ENCODE data around the gene ANKRD39. TPM values are rescaled to one million over a fixed set of nuclear protein-coding genes. Genes with fewer than 3 reads are reported as not detected.

Gene ANKRD39
- total and polyA plus RNA-seq, 2 of the 4 experiments (the other 2 are of a cell fraction): 12.5 to 17.0 TPM

- Histone ChIP-seq H3K9me1 (ENCODE audit: insufficient read depth, low read length) (peaks cover 15% of the 10 kb centered on the region; the same call in 1 of the 2 replicates), H3K27me3 (ENCODE audit: control insufficient read depth, insufficient read depth, low read length) (no peaks in the 10 kb centered on the region), H2BK5ac (ENCODE audit: low read depth, low read length, poor library complexity, severe bottlenecking) (no peak overlapping the region), H3K4ac (ENCODE audit: low read depth, low read length) (no peak overlapping the region), H3K4me1 (ENCODE audit: control insufficient read depth, insufficient read depth, low read length) (peaks cover 8% of the 10 kb centered on the region; the same call in 1 of the 2 replicates), H2BK120ac (ENCODE audit: low read depth, low read length) (no peak overlapping the region; the same call in 1 of the 2 replicates), H2AFZ (replicated peaks; ENCODE audit: low read length, poor library complexity) (no peak overlapping the region), H4K91ac (ENCODE audit: insufficient read depth, low read depth, low read length) (no peak overlapping the region), H3K4me2 (ENCODE audit: low read depth, low read length) (no peak overlapping the region), H2BK15ac (ENCODE audit: low read depth, low read length) (no peak overlapping the region), H3K4me3 (ENCODE audit: insufficient read depth, low read depth, low read length) (no peak overlapping the region), H3K14ac (replicated peaks; ENCODE audit: low read depth, low read length) (no peak overlapping the region), H3K36me3 (ENCODE audit: control insufficient read depth, insufficient read depth, low read length) (peaks cover 13% of the 10 kb centered on the region), H3K79me1 (ENCODE audit: low read depth in 1 of 2, low read length in 2 of 2) (peaks cover 20 to 57% of the 10 kb centered on the region in 2 experiments), H3K9ac (ENCODE audit: low read depth, low read length) (no peak overlapping the region), H3K18ac (ENCODE audit: low read depth, low read length) (no peak overlapping the region), H2AK5ac (ENCODE audit: low read depth, low read length) (no peak overlapping the region), H4K5ac (ENCODE audit: low read depth, low read length) (no peak overlapping the region), H2BK20ac (ENCODE audit: low read depth, low read length) (no peak overlapping the region), H3K27ac (ENCODE audit: insufficient read depth, low read length) (no peak overlapping the region), H4K8ac (ENCODE audit: low read depth in 2 of 2, low read length in 2 of 2) (no peak overlapping the region), H3K23ac (ENCODE audit: low read depth, low read length) (no peak overlapping the region), H4K20me1 (ENCODE audit: insufficient read depth, low read length) (peaks cover 51% of the 10 kb centered on the region), H2AK9ac (replicated peaks; ENCODE audit: low read depth, low read length, poor library complexity) (no peak overlapping the region), H3K9me3 (ENCODE audit: control insufficient read depth, insufficient read depth, low read length) (no peaks in the 10 kb centered on the region), H3K56ac (ENCODE audit: extremely low read depth, insufficient read depth, low read length) (no peak overlapping the region)
- ChIA-PET CTCF (no interaction called here), POLR2A (ENCODE audit: unreplicated experiment) (no interaction called here)
- ATAC-seq (ENCODE audit: low read depth) (no peak), DNase-seq (no peak)
- TF ChIP-seq ELK1 (IDR thresholded peaks at IDR 0.05; ENCODE audit: borderline replicate concordance, low read depth, low read length) (no peak), CEBPB (IDR thresholded peaks at IDR 0.05; ENCODE audit: low read depth, low read length) (no peak), MAFK (IDR thresholded peaks at IDR 0.05; ENCODE audit: low read depth, low read length) (no peak), MXI1 (IDR thresholded peaks at IDR 0.05; ENCODE audit: borderline replicate concordance, low read depth, low read length) (no peak), NFE2L2 (IDR thresholded peaks at IDR 0.05; ENCODE audit: low read depth, low read length) (no peak), RFX5 (IDR thresholded peaks at IDR 0.05; ENCODE audit: low read depth, low read length) (no peak), RCOR1 (IDR thresholded peaks at IDR 0.05; ENCODE audit: insufficient replicate concordance, low read length) (no peak), RAD21 (IDR thresholded peaks at IDR 0.05; ENCODE audit: low read length) (no peak), MAZ (IDR thresholded peaks at IDR 0.05; ENCODE audit: borderline replicate concordance, low read depth, low read length) (no peak), USF2 (IDR thresholded peaks at IDR 0.05; ENCODE audit: low read depth, low read length) (no peak), SMC3 (IDR thresholded peaks at IDR 0.05; ENCODE audit: low read depth, low read length) (no peak), FOS (IDR thresholded peaks at IDR 0.05; ENCODE audit: low read depth, low read length) (no peak), POLR2A (IDR thresholded peaks at IDR 0.05; ENCODE audit: low read depth, low read length) (no peak), BHLHE40 (IDR thresholded peaks at IDR 0.05; ENCODE audit: low read depth, low read length) (no peak), CHD1 (IDR thresholded peaks at IDR 0.05; ENCODE audit: low read depth, low read length) (no peak)
- in situ Hi-C loops (cut with MboI; ENCODE audit: low sequenced_read_pairs): no loop called here
- 77% methylated on average over 2 of the region's 4 CpGs; no CpG with 5 or more reads in 1 of the 2 experiments for WGBS, 2 experiments (ENCODE audit: extremely low coverage in 2 of 2, insufficient read length in 1 of 2)
- dilution Hi-C loops (cut with HindIII; ENCODE audit: low sequenced_read_pairs, unreplicated experiment): no loop called here
- intact Hi-C loops (cut with micrococcal nuclease): no loop called here
- no TSS peak for BruUV-seq (replicated peaks)
These were observed 35.0 kb downstream of the ANKRD39 start for GRCh38 chr2:96822786-96823185.

Data from IMR-90 (cell line).